Activated T-cell treated with anti-CD3 and anti-CD28 coated beads for 24 hours (primary cell): ENCODE results near the gene FLVCR2.

Experiments
- DNase-seq: peaks from one replicate; pipeline ENCODE4 v3.0.0-alpha.2; 2020; ENCODE audit warnings: low read depth

The FLVCR2 gene

DNA sequence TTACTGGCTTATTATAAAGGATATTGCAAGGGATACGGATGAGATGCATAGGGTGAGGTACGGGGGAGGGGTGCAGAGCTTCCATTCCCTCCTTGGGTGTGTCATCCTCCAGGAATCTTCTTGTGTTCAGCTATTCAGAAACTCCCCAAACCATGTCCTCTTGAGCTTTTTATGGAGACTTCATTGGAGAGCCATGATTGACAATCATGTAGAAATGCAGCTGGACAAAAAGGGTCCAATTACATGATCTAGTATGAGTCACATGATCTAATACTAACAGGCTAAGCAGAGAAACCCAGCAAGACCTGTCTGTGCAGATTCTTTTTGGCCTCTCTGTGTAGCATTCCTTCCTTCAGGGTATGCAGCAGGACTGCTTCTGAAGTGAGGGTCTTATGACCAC is 23.9 kb upstream of the FLVCR2 start:
- no peak for DNase-seq

DNA sequence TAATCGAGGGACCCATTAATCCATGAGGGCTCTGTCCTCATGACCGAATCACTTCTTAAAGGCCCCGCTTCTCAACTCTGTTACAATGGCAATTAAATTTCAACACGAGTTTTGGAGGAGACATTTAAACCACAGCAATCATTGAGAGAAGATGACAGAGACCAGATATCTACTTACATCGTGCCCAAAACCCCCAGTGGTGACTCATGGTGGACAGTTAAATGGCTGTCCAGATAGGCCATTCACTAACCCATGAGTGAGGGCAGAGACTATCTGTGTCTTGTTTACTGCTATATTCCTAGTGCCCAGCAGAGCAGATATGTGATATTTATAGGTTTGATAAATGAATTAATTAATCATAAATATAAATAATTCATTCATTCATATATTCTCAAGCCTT is 20.0 kb upstream of the FLVCR2 start:
- no peak for DNase-seq

DNA sequence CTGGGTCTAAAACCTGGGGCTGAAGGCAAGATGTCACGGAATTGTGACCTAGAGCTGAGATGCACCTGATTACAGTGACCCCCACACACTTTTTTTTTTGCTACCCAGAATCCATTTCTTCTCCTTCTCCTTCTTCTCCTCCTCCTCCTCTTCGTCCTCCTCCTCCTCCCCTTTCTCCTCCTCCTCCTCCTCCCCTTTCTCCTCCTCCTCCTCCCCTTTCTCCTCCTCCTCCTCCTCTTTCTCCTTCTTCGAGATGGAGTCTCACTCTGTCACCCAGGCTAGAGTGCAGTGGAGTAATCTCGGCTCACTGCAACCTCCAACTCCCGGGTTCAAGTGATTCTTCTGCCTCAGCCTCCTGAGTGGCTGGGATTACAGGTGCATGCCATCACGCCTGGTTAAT is 19.4 kb upstream of the FLVCR2 start:
- DNase-seq: no peak

- peak; percentile 67 for DNase-seq
Observed at GRCh38 chr14:75559451-75560222, 18.8 kb upstream of the FLVCR2 start.

DNA sequence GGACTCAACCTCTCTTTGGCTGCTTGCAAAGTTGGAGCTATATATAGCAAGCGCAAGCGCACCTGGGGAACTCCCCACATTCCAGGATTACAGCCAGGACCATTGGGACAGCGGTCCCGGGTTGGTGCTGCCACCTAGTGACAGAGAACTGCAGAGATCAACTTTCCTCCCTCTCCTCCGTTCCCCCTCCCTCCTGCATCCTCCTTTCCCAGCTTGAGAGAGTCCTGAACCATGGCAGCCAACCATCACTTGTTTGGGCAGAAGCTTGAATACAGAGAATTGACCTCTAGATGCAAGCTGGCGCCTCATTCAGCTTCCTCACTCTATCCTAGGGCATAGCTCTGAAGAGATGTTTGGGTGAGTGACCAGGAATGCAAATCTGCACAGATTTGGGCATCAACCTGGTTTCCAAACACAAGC is 17.4 kb upstream of the FLVCR2 start:
- DNase-seq: peak; percentile 30

DNA sequence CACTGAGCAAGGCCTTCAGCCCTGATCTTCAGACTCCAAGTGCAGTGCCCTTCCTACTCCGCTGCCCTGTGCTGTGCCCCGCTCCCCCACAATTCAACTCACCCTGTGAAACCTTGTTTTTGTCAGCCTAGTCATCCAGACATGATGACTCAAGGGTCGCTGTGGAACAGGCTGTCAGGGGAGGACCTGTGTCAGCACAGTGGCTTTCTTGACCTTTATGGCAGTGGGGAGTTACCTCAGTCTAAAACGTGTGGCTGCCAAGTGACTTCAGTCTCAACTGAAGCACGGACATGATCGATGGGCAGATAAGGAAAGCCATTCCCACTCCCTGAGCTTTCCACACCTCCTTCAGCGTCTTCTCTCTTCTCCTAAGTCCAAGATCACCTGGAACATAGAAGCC is 16.3 kb upstream of the FLVCR2 start:
- peak; percentile 70 for DNase-seq

DNA sequence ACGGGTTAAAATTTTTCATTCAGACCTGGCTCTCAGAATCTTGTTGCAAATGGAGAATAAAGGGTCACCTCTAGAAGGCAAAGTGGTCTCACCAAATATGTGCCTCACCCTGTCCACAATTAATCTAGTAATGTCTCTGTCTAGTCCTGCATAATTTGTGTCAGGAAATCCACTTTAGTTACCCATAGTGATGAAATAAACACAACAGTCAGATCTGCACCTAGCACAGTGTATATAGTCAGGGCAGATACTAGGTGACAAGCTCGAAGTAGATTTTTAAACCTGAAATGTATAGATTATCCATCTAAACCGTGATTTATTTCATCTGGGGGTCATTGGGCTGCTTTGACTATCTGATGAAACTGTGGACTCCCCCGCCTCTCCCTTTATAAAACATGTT is 15.9 kb upstream of the FLVCR2 start:
- DNase-seq: no peak

DNA sequence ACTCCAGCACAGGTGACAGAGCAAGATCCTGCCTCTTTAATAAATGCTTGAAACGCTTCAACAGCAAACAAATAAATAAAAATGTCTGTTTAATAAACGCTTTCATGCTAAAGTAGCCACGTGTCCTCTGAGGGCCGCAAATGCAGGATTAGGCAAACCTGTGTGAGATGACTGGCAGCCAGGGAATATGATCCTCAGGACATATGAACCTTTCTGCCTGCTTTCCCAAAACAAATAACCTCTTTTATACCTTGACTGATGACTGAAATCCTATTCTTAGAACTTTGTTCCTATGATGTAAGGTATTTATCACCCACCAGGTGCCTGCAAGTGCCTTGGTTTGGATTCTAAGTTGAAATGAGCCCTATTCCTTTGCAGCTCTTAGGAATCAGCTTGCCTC is 14.5 kb upstream of the FLVCR2 start:
- no peak for DNase-seq

GRCh38 chr14:75565056-75565455 is 13.4 kb upstream of the FLVCR2 start:
- no peak for DNase-seq

- DNase-seq: peak; percentile 81
Observed at GRCh38 chr14:75566321-75566720, 12.1 kb upstream of the FLVCR2 start.

DNA sequence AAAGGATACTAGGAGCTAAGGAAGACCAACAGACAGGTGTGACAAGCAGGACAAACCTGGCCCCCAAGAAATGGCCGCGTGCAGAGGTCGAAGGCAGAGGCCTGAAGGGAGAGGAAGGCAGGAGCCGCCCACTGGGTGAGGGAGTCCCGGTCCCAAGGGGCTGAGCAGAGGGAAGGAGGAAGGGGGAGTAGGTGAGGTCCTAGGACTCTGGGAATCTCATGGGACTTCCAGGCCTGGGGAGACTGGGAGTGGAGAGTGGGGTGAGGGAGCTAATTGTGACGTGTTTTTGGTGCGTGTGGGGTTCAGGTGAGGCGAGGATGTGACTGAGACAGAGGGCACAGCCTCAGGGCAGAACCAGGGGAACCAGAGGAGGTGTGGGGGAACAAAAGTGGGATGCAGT is 11.7 kb upstream of the FLVCR2 start:
- no peak for DNase-seq

DNA sequence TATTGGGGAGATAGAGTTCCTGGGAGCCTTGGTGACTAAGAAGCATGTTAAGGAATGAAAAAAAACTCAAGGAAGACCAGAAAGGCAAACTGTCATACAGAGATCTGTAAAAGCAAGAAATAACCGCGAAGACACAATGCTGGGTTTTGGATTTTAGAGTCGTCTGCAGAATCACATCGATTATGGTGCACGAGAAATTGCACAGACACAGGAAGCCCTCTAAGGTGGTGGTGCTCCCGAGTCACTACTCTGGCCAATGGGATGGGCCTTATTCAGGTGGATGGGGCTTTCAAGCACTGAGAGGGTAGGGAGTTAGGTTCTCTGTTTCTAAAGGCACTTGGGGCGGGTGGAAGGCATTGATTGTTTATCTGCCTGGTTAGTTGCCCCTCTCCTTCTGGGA is 10.3 kb upstream of the FLVCR2 start:
- DNase-seq: no peak

DNA sequence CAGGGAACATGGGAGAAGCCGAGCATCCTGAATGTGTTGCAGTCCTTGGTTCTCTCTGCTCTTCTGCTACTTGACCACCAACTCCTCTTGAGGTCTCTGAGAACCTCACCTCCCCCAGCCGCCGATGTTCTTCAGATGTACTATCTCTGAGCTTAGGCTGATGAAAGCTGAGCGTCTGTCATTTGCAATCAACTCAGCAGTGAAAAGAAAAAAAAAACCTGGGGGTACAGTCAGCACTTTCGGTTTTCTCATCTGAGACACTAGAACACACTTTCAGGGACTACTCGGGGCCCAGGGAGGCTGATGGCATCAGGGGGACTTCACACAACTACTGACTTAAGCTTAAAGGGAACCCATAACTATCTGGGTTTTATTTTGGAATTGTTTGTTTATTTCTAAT is 9.6 kb upstream of the FLVCR2 start:
- peak; percentile 13 for DNase-seq

DNA sequence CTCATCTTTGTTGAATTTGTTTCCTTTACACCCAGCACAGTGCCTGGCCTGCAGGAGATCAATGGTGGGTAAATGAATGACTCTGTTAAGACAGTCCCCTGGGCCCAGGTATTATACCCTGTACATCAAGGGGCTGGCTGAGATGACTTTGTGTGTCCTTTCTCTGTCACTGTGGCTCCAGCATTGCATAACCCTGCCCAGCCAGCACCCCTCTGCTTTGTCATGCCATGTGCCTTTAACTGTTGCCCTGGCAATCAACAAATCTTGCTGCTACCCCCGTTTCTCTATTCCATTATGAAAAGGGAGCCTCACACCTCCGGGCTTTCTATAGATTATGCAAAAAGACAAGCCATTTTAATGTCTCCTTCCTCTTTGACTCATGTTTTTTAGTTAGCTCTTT is 7.6 kb upstream of the FLVCR2 start:
- DNase-seq: no peak

DNA sequence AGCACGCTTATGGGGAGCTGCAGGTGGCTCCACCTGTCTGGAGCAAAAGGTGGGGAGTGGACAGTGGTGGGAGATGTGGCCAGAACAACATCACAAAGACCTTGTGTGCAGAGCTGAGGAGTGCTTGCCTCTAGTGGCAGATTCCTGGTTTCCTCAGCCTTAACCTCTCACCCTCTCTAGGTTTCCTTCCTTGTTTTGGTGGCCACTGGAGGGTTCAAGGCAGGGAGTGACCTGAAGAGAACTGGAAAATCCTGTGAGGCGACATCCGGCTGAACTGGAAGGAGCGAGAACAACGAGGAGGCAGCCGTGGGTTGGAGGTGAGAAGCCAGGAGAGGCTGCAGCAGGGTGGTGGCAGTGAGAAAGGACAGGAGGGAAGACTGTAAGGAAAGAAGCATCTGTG is 6.3 kb upstream of the FLVCR2 start:
- DNase-seq: no peak

- no peak for DNase-seq
Observed at GRCh38 chr14:75577090-75577489, 1.3 kb upstream of the FLVCR2 start.

DNA sequence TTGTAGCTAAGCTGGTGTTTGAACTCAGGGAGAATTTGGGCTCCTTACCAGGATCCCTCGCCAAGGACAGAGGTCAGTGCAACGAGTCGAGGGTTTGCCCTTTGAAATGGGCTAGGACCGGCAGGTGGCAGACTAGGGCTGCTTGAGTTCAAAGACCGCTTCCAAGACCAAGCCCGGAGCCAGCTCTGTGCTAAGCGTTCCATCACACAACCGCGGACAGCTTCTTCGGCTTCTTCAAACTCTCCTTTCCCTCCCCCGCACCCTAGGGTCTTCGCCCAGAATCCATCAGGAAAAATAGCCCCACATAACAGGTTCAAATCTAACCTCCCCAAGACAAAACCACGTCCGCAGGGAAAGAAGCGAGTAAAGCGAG is 705 bp upstream of the FLVCR2 start:
- DNase-seq: peak; percentile 58

DNA sequence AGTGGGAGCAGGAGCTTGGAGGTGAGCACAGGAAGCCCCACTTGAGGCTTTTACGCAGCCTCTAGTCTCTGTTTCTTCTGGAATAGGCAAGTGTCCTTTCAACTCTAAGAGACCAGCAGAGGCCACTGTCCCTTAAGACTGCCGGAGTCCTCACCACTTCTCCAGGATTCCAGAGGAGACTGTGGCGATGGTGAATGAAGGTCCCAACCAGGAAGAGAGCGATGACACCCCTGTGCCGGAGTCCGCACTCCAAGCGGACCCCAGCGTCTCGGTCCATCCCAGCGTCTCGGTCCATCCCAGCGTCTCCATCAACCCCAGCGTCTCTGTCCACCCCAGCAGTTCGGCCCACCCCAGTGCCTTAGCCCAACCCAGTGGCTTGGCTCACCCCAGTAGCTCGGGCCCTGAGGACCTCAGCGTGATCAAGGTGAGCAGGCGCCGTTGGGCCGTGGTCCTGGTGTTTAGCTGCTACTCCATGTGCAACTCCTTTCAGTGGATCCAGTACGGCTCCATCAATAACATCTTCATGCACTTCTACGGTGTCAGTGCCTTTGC is 442 bp downstream of the FLVCR2 start:
- DNase-seq: no peak

GRCh38 chr14:75579338-75579864 is 981 bp downstream of the FLVCR2 start:
- DNase-seq: no peak

DNA sequence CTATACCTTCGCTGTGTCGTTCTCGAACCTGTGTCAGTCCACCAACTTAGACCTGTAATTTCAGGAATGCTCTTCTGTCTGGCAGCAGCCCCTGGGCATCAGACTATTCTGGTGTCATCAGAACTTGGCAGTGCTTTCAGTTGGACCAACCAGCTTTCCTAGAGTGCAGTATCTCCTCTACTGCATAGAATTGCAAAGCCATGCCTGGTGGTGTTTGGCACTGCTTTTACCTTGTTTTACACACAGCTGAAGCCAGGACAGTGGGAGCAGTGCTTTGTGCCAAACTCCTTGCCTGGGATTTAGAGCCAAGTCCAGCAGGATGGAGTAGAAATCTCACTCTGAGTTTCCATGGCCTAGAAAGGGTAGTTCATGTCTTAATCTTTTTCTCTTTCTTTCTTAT is 1.5 kb downstream of the FLVCR2 start:
- no peak for DNase-seq

- DNase-seq: no peak
Observed at GRCh38 chr14:75587388-75587787, 9.0 kb downstream of the FLVCR2 start.

DNA sequence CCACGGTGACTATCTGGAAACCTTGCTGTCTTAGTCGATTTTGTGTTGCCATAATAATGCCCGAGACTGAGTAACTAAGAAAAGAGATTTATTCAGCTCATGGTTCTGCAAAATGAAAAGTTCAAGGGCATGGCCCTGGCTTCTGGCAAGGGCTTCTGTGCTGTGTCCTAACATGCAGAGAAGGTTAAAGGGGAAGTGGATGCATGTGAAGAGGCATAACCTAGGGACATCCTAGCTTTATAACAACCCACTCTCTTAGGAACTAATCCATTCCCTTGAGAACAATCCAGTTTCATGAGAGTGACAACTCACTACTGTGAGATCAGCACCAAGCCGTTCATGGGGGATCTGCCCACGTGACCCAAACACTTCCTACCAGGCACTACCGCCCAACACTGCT is 11.5 kb downstream of the FLVCR2 start:
- no peak for DNase-seq

- DNase-seq: no peak
Observed at GRCh38 chr14:75591331-75591946, 13.0 kb downstream of the FLVCR2 start.
